Cardiac muscle cell (in vitro differentiated cells and primary cell): ENCODE data around the gene FUT9. TPM values are rescaled to one million over a fixed set of nuclear protein-coding genes. Genes with fewer than 3 reads are reported as not detected.

Experiments
- DNase-seq, 2 donors: peaks; one replicate each; pipeline versions ENCODE4 v3.0.0 to v3.0.0-alpha.2; 2010 to 2017; ENCODE audit warnings: low read depth in 1 of 2, low spot score in 1 of 2
- H3K27ac ChIP-seq: fragments of 200-600 bp; sonication (generic); 2 replicates; pipeline ENCODE4 v1.5.1; 2016
- H3K27me3 ChIP-seq: fragments of 200-600 bp; sonication (generic); 2 replicates; pipeline ENCODE4 v1.6.0; 2016; ENCODE audit warnings: control low read depth
- H3K36me3 ChIP-seq: fragments of 200-600 bp; sonication (generic); 2 replicates; pipeline ENCODE4 v1.5.1; 2016; ENCODE audit warnings: control low read depth
- H3K4me1 ChIP-seq: fragments of 200-600 bp; sonication (generic); 2 replicates; pipeline ENCODE4 v1.8.1; 2017; ENCODE audit warnings: low read depth, mild to moderate bottlenecking, mixed run types
- H3K4me3 ChIP-seq: fragments of 200-600 bp; sonication (generic); 2 replicates; pipeline ENCODE4 v1.5.1; 2016; ENCODE audit warnings: mild to moderate bottlenecking
- H3K9me3 ChIP-seq: fragments of 200-600 bp; sonication (generic); 2 replicates; pipeline ENCODE4 v1.5.1; 2017; ENCODE audit warnings: low read depth, mild to moderate bottlenecking, control low read depth
- CTCF ChIP-seq: IDR thresholded peaks from 2 replicates; pipeline ENCODE4 v1.5.1; 2012; ENCODE audit warnings: low read depth, mild to moderate bottlenecking, low read length
- polyA plus RNA-seq: library from polyadenylated mRNA; unstranded; fragments of >200 nt; fragmentation: Nextera tagmentation; extraction: Ambion mirVana; gene quantifications from 2 replicates; pipeline ENCODE4 v1.2.1, GENCODE V29; 2016
- total RNA-seq: library from RNA; depleted of rRNA; stranded (reverse); fragments of >200 nt; gene quantifications from 2 replicates; pipeline ENCODE4 v1.2.3, GENCODE V29; 2016

FUT9 gene
- total and polyA plus RNA-seq, 2 experiments from 2014 or later = not detected

GRCh38 chr6:96094077-96094476 is 78.3 kb downstream of the FUT9 start:
- H3K4me1 ChIP-seq = no peaks in the 10 kb centered on the region
- H3K27me3 ChIP-seq = no peaks in the 10 kb centered on the region
- no peak for DNase-seq
- no peaks in the 10 kb centered on the region for H3K9me3 ChIP-seq
- H3K27ac ChIP-seq = no peak overlapping the region
- no peaks in the 10 kb centered on the region for H3K36me3 ChIP-seq
- H3K4me3 ChIP-seq = no peak overlapping the region
- no peak for TF ChIP-seq CTCF

- Histone ChIP-seq H3K4me1 (no peaks in the 10 kb centered on the region), H3K9me3 (no peaks in the 10 kb centered on the region), H3K36me3 (no peaks in the 10 kb centered on the region), H3K4me3 (no peak overlapping the region), H3K27me3 (no peaks in the 10 kb centered on the region), H3K27ac (no peak overlapping the region)
- DNase-seq = no peak
- TF ChIP-seq CTCF = no peak
These were observed 83.3 kb downstream of the FUT9 start for GRCh38 chr6:96099069-96099468.

GRCh38 chr6:96101564-96101963 is 85.8 kb downstream of the FUT9 start:
- no peak for TF ChIP-seq CTCF
- no peak for DNase-seq
- no peak overlapping the region for H3K4me3 ChIP-seq

GRCh38 chr6:96104910-96105309 is 89.1 kb downstream of the FUT9 start:
- no peak for TF ChIP-seq CTCF
- H3K9me3 ChIP-seq = no peaks in the 10 kb centered on the region
- no peak overlapping the region for H3K27ac ChIP-seq
- no peaks in the 10 kb centered on the region for H3K27me3 ChIP-seq
- H3K36me3 ChIP-seq = no peaks in the 10 kb centered on the region
- H3K4me3 ChIP-seq = no peak overlapping the region
- DNase-seq = no peak
- H3K4me1 ChIP-seq = no peaks in the 10 kb centered on the region

More at GRCh38 chr6:96101564-96101963, 85.8 kb downstream of the FUT9 start:
- Histone ChIP-seq H3K27me3 (no peaks in the 10 kb centered on the region), H3K27ac (no peak overlapping the region), H3K4me1 (no peaks in the 10 kb centered on the region), H3K9me3 (no peaks in the 10 kb centered on the region), H3K36me3 (no peaks in the 10 kb centered on the region)

- Histone ChIP-seq H3K9me3 (no peaks in the 10 kb centered on the region), H3K4me3 (no peak overlapping the region)
These were observed 95.1 kb downstream of the FUT9 start for GRCh38 chr6:96110878-96111277.

More at GRCh38 chr6:96110878-96111277, 95.1 kb downstream of the FUT9 start:
- Histone ChIP-seq H3K4me1 (no peaks in the 10 kb centered on the region), H3K36me3 (no peaks in the 10 kb centered on the region), H3K27me3 (no peaks in the 10 kb centered on the region), H3K27ac (no peak overlapping the region)
- no peak for TF ChIP-seq CTCF
- DNase-seq = no peak
